Measurements from ENCODE around the gene ZNF653.

Gene ZNF653

DNA sequence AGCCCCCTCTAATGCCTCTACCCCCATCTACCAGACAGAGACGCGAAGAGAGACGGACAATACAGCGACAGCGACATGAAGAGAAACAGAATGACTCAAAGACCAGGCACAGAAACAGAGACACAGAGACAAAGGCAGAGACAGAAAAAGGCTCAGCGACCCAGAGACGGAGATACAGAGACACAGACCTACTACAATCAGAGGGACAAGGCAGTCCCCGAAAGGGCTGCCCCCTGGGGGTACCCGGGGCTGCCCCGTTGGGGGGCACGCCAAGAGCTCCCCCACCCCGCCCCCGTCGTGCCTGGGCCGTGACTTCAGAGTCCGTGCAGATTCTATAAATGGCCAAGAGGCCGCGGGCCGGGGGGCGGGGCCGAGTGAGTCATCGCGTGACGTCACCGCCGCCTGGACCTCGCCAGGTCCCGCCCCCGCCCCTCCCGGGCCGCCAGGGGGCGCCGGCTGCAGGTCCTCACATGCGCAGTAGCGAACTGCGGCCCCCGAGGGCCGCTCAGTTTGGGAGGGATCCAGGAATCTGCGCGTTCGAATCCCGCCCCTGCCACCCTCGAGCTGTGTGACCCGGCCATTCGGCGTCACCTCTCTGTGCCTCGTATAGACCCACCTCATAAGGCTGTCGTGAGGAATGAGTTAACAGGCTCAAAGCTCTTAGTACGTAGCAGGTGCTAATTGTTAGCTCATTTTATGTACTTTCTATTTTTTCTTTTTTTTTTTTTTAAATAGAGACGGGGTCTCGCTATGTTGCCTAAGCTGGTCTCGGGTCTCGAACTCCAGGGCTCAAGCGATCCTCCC, 30.4 kb upstream of the ZNF653 start:
- CTCF ChIA-PET, result interaction anchor here (0.6 to 1.8 kb wide), 14 partner anchors 9 to 185 kb away, joined by 3 to 9 read pairs (median 3); no protein-coding TSS in a partner anchor
- no peaks in the 10 kb centered on the region for H3K9me3 Mint-ChIP-seq
- peak; percentile 85 for DNase-seq
- H3K4me1 Mint-ChIP-seq, result peaks cover 11% of the 10 kb centered on the region
- H3K36me3 Mint-ChIP-seq, result no peaks in the 10 kb centered on the region
- H3K27me3 Mint-ChIP-seq, result peaks cover 53% of the 10 kb centered on the region
- H3K4me3 Mint-ChIP-seq, result peak overlapping the region; percentile 29
- H3K27ac Mint-ChIP-seq, result peak overlapping the region; percentile 45

DNA sequence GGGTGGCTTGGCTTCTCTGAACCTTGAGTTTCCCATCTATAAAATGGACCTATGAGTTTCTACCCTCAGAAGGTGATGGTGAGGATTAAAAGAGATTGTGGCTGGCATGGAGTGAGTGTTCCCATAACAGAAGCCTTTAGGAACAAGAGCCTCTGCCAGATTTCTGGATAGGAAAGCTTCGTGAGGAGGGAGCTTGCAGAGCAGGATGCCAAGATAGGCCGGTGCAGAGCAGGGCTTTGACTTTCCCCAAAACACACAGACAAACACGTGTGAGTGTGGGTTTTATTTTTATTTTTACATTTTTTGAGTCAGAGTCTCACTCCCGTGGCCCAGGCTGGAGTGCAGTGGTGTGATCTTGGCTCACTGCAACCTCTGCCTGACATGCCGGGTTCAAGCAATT, 29.3 kb upstream of the ZNF653 start:
- H3K9me3 Mint-ChIP-seq, result no peaks in the 10 kb centered on the region
- DNase-seq, result no peak
- no peak overlapping the region for H3K4me3 Mint-ChIP-seq
- peaks cover 43% of the 10 kb centered on the region for H3K27me3 Mint-ChIP-seq
- no peaks in the 10 kb centered on the region for H3K36me3 Mint-ChIP-seq
- peak overlapping the region; percentile 9 for H3K27ac Mint-ChIP-seq
- CTCF ChIA-PET, result no interaction called here
- peaks cover 16% of the 10 kb centered on the region for H3K4me1 Mint-ChIP-seq

DNA sequence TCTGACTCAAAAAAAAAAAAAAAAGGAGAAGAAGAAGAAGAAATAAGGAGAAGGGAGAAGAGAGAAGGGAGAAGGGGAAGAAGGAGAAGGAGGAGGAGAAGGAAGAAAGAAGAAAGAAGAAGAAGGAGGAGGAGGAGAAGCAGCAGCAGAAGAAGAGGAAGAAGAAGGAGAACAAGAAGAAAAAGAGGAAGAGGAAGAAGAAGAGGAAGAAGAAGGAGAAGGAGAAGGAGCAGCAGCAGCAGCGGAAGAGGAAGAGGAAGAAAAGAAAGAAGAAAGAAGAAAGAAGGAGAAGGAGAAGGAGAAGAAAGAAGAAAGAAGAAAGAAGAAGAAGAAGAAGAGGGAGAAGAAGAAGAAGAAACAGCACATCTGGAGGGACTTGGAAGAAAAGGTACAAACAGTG, 28.9 kb upstream of the ZNF653 start:
- Mint-ChIP-seq H3K27ac (peak overlapping the region; percentile 9), H3K36me3 (no peaks in the 10 kb centered on the region), H3K4me1 (peaks cover 16% of the 10 kb centered on the region), H3K9me3 (no peaks in the 10 kb centered on the region), H3K27me3 (peaks cover 39% of the 10 kb centered on the region), H3K4me3 (no peak overlapping the region)
- DNase-seq, result no peak
- CTCF ChIA-PET, result no interaction called here

DNA sequence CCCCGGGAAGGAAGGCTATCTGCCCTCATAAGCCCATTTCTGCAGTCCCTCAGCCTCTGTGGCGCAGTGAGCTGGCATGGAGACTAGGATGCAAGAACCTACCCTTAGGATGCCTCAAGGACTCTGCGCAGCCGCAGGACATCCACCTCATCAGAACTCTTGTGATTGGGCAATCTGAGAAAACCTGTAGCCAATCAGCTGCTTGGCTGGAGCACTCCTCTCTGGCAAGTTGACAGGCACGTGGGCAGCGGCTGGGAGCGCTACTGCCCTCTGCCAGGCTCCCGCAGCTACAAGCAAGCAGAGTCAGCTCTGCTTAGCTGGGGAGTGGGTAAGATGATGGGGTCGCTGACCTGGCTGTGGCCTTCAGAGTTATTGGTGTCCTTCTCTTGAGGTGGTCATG, 24.8 kb upstream of the ZNF653 start:
- Mint-ChIP-seq H3K27me3 (peaks cover 14% of the 10 kb centered on the region), H3K27ac (no peak overlapping the region), H3K36me3 (no peaks in the 10 kb centered on the region), H3K9me3 (no peaks in the 10 kb centered on the region), H3K4me1 (peaks cover 24% of the 10 kb centered on the region), H3K4me3 (no peak overlapping the region)
- DNase-seq, result peak; percentile 58
- CTCF ChIA-PET, result no interaction called here

DNA sequence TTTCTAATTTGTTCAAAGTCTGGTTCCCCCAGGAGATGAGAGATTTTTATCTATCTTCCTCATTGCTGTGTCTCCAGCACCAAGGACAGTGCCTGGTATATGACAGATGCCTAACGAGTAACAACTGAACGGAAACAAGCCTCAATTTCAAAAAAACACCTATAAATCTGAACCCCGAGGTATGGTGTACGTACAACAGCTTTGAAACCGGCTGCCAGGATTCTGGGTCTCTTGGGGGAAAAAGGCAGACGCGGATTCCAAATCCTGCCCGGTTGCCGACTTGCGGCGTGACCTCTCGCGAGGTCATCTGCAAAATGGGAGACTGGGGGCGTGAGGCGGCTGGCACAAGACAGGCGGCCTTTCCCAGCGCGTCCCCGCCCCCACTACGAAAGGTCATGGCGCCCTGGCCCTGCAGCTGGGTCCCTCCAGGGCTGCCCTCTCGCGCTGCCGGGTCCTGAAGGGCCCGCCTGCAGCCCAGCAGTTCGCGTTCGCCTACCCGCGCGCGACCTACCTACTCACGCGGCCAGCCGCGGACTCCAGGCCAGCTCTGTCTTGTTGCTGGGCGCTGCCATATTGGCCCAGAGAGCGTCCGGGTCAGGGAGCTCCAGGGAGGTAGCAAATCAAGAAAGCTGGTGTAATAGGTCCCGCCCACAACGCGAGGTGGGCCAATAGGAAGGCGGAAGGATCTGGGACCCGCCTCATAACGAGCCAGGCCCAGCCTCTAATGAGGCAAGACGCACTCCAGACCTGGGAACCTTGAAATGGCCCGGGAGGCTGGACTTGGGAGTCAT, 23.1 kb upstream of the ZNF653 start, which contains the start of gene ECSIT:
Gene ECSIT, minus strand, starts transcription at position 584 of the 791 bp plus-strand sequence. CDS start 9,964 bp downstream, outside the sequence.
- DNase-seq, result peak; percentile 95
- CTCF ChIA-PET, result interaction anchor here (0.7 to 1.1 kb wide), 3 partner anchors 59 to 404 kb away, joined by 3 read pairs; no protein-coding TSS in a partner anchor
- H3K27me3 Mint-ChIP-seq, result peaks cover under 1% of the 10 kb centered on the region

DNA sequence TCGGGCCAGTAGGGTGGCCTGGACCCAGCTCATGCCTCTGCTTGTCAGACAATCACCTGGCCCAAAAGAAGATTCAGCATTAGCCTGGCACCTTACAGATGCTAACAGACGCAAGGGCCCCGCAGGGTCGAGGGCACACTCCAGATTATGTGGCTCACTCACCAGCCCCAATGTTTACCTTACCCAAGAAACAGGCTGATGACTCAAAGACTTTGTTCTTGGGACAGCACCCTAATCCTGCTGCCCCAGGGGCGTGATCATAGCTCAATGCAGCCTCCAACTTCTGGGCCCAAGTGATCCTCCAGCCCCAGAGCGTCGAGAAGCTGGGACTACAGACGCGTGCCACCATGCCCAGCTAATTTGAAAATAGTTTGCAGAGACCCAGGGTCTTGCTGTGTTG, 13.5 kb upstream of the ZNF653 start:
- Mint-ChIP-seq H3K4me3 (no peak overlapping the region), H3K36me3 (peaks cover 4% of the 10 kb centered on the region), H3K4me1 (no peaks in the 10 kb centered on the region), H3K9me3 (no peaks in the 10 kb centered on the region), H3K27ac (no peak overlapping the region), H3K27me3 (no peaks in the 10 kb centered on the region)
- CTCF ChIA-PET, result no interaction called here
- no peak for DNase-seq

More for the DNA sequence above, 23.1 kb upstream of the ZNF653 start, which contains the start of gene ECSIT:
- H3K36me3 Mint-ChIP-seq, result no peaks in the 10 kb centered on the region
- peaks cover 19% of the 10 kb centered on the region for H3K4me1 Mint-ChIP-seq
- no peaks in the 10 kb centered on the region for H3K9me3 Mint-ChIP-seq
- peak within 1 kb of the TSS; percentile 84 for H3K4me3 Mint-ChIP-seq
- peak within 1 kb of the TSS; percentile 88 for H3K27ac Mint-ChIP-seq

DNA sequence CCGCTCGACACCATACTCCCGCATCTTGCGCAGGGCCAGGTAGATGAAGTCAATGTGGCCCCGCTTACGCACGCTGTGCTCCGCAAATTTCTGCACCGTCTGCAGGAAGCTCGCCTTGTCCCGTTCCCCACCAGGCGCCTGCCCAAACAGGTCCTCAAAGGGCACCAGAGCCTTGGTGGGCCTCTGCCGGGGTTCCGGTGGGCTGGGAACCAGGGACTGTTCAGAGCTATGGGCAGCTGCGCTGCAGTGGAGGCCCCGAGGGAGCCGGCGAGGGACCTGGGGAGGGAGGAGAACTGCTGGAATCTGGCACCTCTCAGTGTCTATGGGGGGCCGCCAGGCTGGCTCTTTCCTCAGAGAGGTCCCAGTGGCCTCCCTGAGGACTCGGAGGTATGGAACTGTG, 8.3 kb upstream of the ZNF653 start:
- Mint-ChIP-seq H3K4me3 (no peak overlapping the region), H3K27ac (no peak overlapping the region), H3K4me1 (no peaks in the 10 kb centered on the region), H3K36me3 (peaks cover 9% of the 10 kb centered on the region), H3K9me3 (no peaks in the 10 kb centered on the region), H3K27me3 (no peaks in the 10 kb centered on the region)
- CTCF ChIA-PET, result interaction anchor here (1.2 kb wide), 1 partner anchor 17 kb away, joined by 3 read pairs; no protein-coding TSS in a partner anchor
- DNase-seq, result no peak

DNA sequence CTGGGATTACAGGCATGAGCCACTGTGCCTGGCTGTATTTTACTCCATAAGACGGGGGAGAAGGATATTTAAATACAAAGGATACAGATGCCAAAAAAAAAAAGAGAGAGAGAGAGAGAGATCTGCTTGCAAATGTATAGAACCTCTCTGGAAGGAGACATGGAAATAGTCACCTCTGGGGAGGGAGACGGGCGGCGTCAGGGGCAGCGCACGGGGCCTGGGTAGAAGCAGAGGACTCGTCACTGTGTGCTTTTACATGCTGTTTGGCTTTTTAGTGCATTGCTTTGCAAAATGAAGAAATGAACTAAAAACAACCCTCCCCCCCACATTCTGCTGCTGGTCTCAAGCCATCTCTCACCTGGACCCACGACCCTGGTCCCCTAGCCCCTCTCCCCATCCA, 4.8 kb upstream of the ZNF653 start:
- Mint-ChIP-seq H3K36me3 (peaks cover 9% of the 10 kb centered on the region), H3K9me3 (no peaks in the 10 kb centered on the region), H3K27ac (no peak overlapping the region), H3K4me3 (no peak overlapping the region), H3K4me1 (peaks cover 14% of the 10 kb centered on the region), H3K27me3 (no peaks in the 10 kb centered on the region)
- DNase-seq, result no peak
- CTCF ChIA-PET, result interaction anchor here (0.8 kb wide), 1 partner anchor 15 kb away, joined by 3 read pairs; no protein-coding TSS in a partner anchor

DNA sequence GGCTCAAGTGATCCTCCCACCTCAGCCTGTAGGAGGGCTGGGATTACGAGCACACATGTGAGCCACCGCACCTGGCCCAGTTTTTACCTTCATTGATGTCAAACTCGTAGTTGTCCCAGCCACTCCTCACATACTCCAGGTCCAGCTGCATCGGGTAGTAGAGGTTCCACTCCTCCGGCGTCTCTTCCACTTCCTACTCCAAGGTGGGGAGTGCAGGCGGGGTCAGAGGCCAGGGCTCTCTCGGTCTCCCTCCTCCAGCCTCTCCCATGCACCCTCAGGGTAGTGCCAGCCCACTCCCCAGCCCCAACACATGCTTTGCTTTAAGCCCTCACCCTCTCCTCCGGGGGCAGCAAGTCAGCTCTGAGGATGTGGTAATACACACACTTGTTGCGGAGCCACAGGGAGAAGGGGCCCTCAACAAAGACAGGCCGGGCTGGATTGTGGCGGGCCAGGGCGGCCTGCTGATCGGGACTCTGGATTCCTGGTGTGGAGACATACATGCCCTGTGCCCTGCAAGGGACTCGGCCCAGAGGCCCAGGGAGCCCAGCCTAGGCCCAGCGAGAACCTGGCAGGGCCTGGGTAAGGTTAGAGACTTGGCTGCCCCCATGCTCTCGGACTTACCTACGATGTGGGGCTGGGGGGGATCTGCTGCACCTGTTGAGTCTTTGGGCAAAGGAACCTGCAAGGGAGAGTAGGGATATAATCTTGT, 1.9 kb upstream of the ZNF653 start:
- Mint-ChIP-seq H3K36me3 (peaks cover 10% of the 10 kb centered on the region), H3K4me3 (peak overlapping the region; percentile 91), H3K27me3 (no peaks in the 10 kb centered on the region), H3K4me1 (peaks cover 26% of the 10 kb centered on the region), H3K9me3 (no peaks in the 10 kb centered on the region), H3K27ac (no peak overlapping the region)
- CTCF ChIA-PET, result no interaction called here
- DNase-seq, result no peak

DNA sequence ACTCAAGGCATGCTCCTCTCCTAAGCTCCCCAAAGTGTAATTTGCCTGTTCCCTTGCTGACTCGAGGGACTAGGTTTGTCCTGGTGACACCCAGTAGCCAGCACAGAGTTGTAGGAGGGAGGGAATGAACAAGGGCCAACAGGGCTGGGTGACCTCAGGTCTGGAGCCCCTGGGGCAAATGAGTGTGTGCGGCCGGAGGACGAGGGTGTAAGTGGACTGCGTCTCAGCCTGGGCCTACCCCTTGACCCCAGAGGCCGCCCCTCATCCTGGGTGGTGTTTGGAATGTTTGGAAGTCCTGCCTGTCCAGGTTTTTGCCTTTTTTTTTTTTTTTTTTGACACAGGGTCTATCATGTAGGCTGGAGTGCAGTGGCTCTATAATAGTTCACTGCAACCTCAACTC, 1.3 kb upstream of the ZNF653 start:
- H3K36me3 Mint-ChIP-seq, result peaks cover 10% of the 10 kb centered on the region
- H3K27ac Mint-ChIP-seq, result peak overlapping the region; percentile 83
- DNase-seq, result no peak
- H3K4me3 Mint-ChIP-seq, result peak overlapping the region; percentile 91
- no peaks in the 10 kb centered on the region for H3K27me3 Mint-ChIP-seq
- peaks cover 26% of the 10 kb centered on the region for H3K4me1 Mint-ChIP-seq
- CTCF ChIA-PET, result no interaction called here
- no peaks in the 10 kb centered on the region for H3K9me3 Mint-ChIP-seq

DNA sequence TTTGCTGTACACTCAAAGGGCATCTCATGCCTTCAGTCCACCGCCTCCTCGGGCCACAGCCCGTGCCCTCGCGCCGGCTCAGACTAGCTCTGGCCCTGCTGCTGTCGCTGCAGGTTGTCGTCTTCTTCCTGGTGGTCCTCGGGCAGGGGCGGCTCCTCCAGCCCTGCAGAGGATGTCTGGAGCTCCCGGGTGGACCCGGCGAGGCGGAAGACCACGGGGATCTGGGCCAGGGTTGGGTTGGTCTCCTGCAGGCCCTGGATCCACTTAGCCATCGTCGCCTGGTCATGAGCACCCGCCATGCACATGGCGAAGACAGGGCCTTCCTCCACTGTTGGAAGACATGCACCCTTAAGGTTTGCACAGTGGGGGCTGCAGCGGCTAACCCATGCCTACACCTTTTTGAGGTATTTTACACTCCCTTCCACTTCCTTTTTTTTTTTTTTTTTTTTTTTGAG, 489 bp upstream of the ZNF653 start:
- peaks cover 11% of the 10 kb centered on the region for H3K36me3 Mint-ChIP-seq
- H3K27ac Mint-ChIP-seq, result peak overlapping the region; percentile 95
- DNase-seq, result no peak
- H3K4me1 Mint-ChIP-seq, result peaks cover 26% of the 10 kb centered on the region
- H3K9me3 Mint-ChIP-seq, result no peaks in the 10 kb centered on the region
- CTCF ChIA-PET, result interaction anchor here (1.3 kb wide), 1 partner anchor 23 kb away, joined by 4 read pairs; no protein-coding TSS in a partner anchor
- H3K4me3 Mint-ChIP-seq, result peak overlapping the region; percentile 91
- H3K27me3 Mint-ChIP-seq, result no peaks in the 10 kb centered on the region

DNA sequence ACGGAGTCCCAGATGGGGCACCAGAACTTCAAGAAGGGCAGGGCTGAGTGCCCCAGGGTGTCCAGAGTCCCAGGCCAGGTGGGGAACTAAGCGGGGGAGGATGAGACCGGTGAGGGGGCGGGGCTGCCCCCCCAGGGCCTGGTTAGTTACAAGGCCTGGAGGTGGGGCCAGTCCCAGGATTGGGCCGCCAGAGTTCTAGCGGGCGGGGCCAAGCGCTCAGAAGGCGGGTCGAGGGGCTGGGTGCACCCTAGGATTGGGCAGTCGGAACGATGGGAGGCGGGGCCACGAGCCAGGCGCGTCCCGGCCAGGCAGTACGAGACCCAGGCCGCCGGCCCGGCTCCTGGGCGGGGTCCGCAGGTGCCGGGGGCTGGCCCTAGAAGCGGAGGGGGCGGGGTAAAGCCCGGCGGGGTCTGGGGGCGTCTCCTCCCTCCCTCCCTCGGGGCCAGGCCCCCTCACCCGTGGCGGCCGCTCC, 571 bp downstream of the ZNF653 start:
- H3K4me1 Mint-ChIP-seq, result peaks cover 26% of the 10 kb centered on the region
- H3K9me3 Mint-ChIP-seq, result no peaks in the 10 kb centered on the region
- H3K27ac Mint-ChIP-seq, result peak overlapping the region; percentile 95
- DNase-seq, result peak; percentile 98
- H3K4me3 Mint-ChIP-seq, result peak overlapping the region; percentile 91
- H3K36me3 Mint-ChIP-seq, result peaks cover 12% of the 10 kb centered on the region
- CTCF ChIA-PET, result no interaction called here
- no peaks in the 10 kb centered on the region for H3K27me3 Mint-ChIP-seq

DNA sequence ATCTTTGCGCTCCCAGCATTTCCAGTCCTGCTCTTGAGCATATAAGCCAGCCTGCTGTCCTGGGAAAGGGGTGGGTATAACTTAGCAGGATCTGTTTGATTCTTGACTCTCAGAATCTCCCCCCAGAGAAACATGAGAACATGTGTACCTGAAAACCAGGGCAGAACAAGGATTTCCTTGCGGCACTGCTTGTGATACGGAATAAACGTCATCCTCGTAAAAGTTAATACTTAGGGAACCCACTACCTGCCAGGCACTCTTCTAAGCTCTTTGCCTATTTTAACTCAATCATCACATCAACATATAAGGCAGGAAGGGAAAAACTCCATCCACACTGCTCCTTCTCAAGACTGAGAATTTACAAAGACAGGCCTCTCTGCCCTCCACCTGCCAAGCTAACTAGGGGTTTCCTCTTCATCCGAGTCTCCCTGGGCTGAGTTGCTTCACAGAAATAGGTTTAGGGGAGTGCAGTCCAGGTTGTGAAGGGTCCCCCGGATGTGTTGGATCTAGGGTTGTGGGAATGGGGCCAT, 1.1 kb downstream of the ZNF653 start:
- CTCF ChIA-PET, result no interaction called here
- H3K27ac Mint-ChIP-seq, result peak overlapping the region; percentile 89

More for the DNA sequence above, 1.1 kb downstream of the ZNF653 start:
- peaks cover 13% of the 10 kb centered on the region for H3K36me3 Mint-ChIP-seq
- no peaks in the 10 kb centered on the region for H3K9me3 Mint-ChIP-seq
- H3K4me1 Mint-ChIP-seq, result peaks cover 26% of the 10 kb centered on the region
- no peak for DNase-seq
- no peaks in the 10 kb centered on the region for H3K27me3 Mint-ChIP-seq
- peak overlapping the region; percentile 91 for H3K4me3 Mint-ChIP-seq

Data from activated naive CD4-positive, alpha-beta T cell treated with anti-CD3 and anti-CD28 coated beads, Interleukin-2, amount 10 ng/mL, durations not matched to agents 7 days and 5 days (primary cell).